K562 (cell line): ENCODE measurements around the gene SLC9B2. TPM values are rescaled to one million over a fixed set of nuclear protein-coding genes. Genes with fewer than 3 reads are reported as not detected.

Experiments
- C11orf30 ChIP-seq: fragments of 450-650 bp; IDR thresholded peaks from 2 replicates; pipeline ENCODE4 v1.6.1; 2016; ENCODE audit warnings: low read depth, mild to moderate bottlenecking
- CTCF ChIP-seq, 3 experiments: IDR thresholded peaks in 2 of 3; conservative IDR thresholded peaks in 1 of 3; 2 replicates each; pipeline ENCODE4 v1.5.1; 2011 to 2012; ENCODE audit warnings: low read length in 3 of 3, mild to moderate bottlenecking in 3 of 3, control low read depth in 2 of 3, improper control_type of control experiment in 1 of 3, inconsistent platforms in 1 of 3, low read depth in 1 of 3, mixed read lengths in 1 of 3, moderate library complexity in 1 of 3; ENCODE audit not compliant: insufficient read depth in 2 of 3
- FOXA3 ChIP-seq, 2 experiments: fragments of 450-650 bp in 1 of 2; sonication (generic) in 1 of 2; formaldehyde crosslinking; IDR thresholded peaks in 1 of 2; conservative IDR thresholded peaks in 1 of 2; 2 replicates each; pipeline versions ENCODE4 v1.4.0 to v1.8.0; 2020 to 2022; ENCODE audit warnings: mild to moderate bottlenecking in 2 of 2, missing genetic modification reagents in 1 of 2
- JUND ChIP-seq, 2 experiments: IDR thresholded peaks; 2 replicates in 1 of 2; 3 replicates in 1 of 2; pipeline ENCODE4 v1.6.1; 2011; ENCODE audit warnings: borderline replicate concordance in 2 of 2, low read depth in 2 of 2, low read length in 2 of 2, improper control_type of control experiment in 1 of 2, missing biosample characterization in 1 of 2, missing genetic modification characterization in 1 of 2, missing genetic modification reagents in 1 of 2
- NFE2 ChIP-seq: IDR thresholded peaks from 2 replicates; pipeline ENCODE4 v1.6.1; 2014; ENCODE audit warnings: antibody characterized with exemption, low read depth
- THAP12 ChIP-seq: fragments of 250-450 bp; sonication (Bioruptor Pico); IDR thresholded peaks from 2 replicates; pipeline ENCODE4 v1.9.0; 2021; ENCODE audit warnings: mild to moderate bottlenecking, inconsistent platforms
- polyA plus RNA-seq, 8 experiments: library from polyadenylated mRNA; depleted of rRNA in 4 of 8; stranded (reverse) in 5 of 8; unstranded in 3 of 8; fragments of >200 nt; fragmentation: Nextera tagmentation in 2 of 8; fragmentation: Illumina TruSeq in 1 of 8; extraction: Ambion mirVana in 2 of 8; extraction: Trizol in 1 of 8; gene quantifications; 2 replicates each; pipeline versions ENCODE4 v1.2.1 to v1.2.3, GENCODE V29; 2011 to 2014; ENCODE audit warnings: inconsistent platforms in 1 of 8, missing spikeins in 1 of 8
- total RNA-seq, 7 experiments: library from RNA; depleted of rRNA in 6 of 7; stranded (reverse); fragments of >200 nt in 6 of 7; fragmentation: Illumina TruSeq in 2 of 7; extraction: Trizol in 2 of 7; gene quantifications; 2 replicates each; pipeline versions ENCODE4 v1.2.1 to v1.2.3, GENCODE V29; 2011 to 2021; ENCODE audit warnings: low replicate concordance in 1 of 7
- TF ChIP-seq, protein P1 (sequence below): sonication (generic); formaldehyde crosslinking; IDR thresholded peaks from 2 replicates; pipeline ENCODE4 v1.8.1; 2023; ENCODE audit warnings: mild to moderate bottlenecking, missing genetic modification reagents
- TF ChIP-seq, protein P2 (sequence below): fragments of 450-650 bp; formaldehyde crosslinking; IDR thresholded peaks from 2 replicates; pipeline ENCODE4 v1.4.0; 2020; ENCODE audit warnings: mild to moderate bottlenecking, moderate library complexity

The SLC9B2 gene
- total and polyA plus RNA-seq, 9 of the 15 experiments (the other 6 are each of a cell fraction or from before 2014, with no cell fraction given) = 6.6 to 14.6 (median 11.4) TPM

- TF ChIP-seq CTCF (IDR thresholded peaks at IDR 0.05 in 2 of 3, conservative IDR thresholded peaks at IDR 0.05 in 1 of 3; ENCODE audit: insufficient read depth in 2 of 3, low read depth in 1 of 3, low read length in 3 of 3) (peak; percentile 59 to 91 (median 68); a peak in 5 of 6 replicates), JUND (IDR thresholded peaks at IDR 0.05; ENCODE audit: borderline replicate concordance, low read depth, low read length) (0 out of 2 replicates have a peak, but pooled peaks have one; percentile 3), JUND (tag; IDR thresholded peaks at IDR 0.05; ENCODE audit: borderline replicate concordance, low read depth, low read length) (no peak), C11orf30 (no peak), THAP12 (CRISPR knock-in tag) (no peak), NFE2 (peak; percentile 22; the same call in 1 of the 2 replicates), FOXA3 (CRISPR knock-in tag; conservative IDR thresholded peaks at IDR 0.05 in 1 of 2, IDR thresholded peaks at IDR 0.05 in 1 of 2) (0 out of 4 replicates have a peak, but pooled peaks of 1 of the 2 experiments have one; percentile 8)
- TF ChIP-seq, protein P1, sequence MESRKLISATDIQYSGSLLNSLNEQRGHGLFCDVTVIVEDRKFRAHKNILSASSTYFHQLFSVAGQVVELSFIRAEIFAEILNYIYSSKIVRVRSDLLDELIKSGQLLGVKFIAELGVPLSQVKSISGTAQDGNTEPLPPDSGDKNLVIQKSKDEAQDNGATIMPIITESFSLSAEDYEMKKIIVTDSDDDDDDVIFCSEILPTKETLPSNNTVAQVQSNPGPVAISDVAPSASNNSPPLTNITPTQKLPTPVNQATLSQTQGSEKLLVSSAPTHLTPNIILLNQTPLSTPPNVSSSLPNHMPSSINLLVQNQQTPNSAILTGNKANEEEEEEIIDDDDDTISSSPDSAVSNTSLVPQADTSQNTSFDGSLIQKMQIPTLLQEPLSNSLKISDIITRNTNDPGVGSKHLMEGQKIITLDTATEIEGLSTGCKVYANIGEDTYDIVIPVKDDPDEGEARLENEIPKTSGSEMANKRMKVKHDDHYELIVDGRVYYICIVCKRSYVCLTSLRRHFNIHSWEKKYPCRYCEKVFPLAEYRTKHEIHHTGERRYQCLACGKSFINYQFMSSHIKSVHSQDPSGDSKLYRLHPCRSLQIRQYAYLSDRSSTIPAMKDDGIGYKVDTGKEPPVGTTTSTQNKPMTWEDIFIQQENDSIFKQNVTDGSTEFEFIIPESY = no peak
- TF ChIP-seq, protein P2, sequence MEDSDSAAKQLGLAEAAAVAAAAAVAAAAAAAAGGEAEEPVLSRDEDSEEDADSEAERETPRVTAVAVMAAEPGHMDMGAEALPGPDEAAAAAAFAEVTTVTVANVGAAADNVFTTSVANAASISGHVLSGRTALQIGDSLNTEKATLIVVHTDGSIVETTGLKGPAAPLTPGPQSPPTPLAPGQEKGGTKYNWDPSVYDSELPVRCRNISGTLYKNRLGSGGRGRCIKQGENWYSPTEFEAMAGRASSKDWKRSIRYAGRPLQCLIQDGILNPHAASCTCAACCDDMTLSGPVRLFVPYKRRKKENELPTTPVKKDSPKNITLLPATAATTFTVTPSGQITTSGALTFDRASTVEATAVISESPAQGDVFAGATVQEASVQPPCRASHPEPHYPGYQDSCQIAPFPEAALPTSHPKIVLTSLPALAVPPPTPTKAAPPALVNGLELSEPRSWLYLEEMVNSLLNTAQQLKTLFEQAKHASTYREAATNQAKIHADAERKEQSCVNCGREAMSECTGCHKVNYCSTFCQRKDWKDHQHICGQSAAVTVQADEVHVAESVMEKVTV = peak; percentile 93
Observed at GRCh38 chr4:103008875-103009729, 67.5 kb downstream of the SLC9B2 start (continued).
